ENCODE measurements around the gene TGFB1. TPM values are rescaled to one million over a fixed set of nuclear protein-coding genes. Genes with fewer than 3 reads are reported as not detected.

Gene TGFB1
- total RNA-seq, 1 experiment from 2014 or later = 30.1 TPM

GRCh38 chr19:41402010-41402409 lies 48.3 kb upstream of the TGFB1 start:
- H2BK15ac ChIP-seq (ENCODE audit: low read depth, low read length) = no peak overlapping the region
- WGBS (ENCODE audit: extremely low coverage, insufficient read length, low lambda C conversion rate) = no CpG with 5 or more reads among the region's 3 CpGs
- Mint-ChIP-seq H3K36me3 (ENCODE audit: insufficient read depth in 1 of 3, low read depth in 3 of 3) (peaks cover 0 to 1% (median 0%) of the 10 kb centered on the region in 3 experiments; a peak in 2 of 7 replicates), H3K27me3 (ENCODE audit: low read depth) (no peaks in the 10 kb centered on the region; the same call in 1 of the 2 replicates), H3K4me1 (peaks cover 15% of the 10 kb centered on the region in 2 experiments), H3K27ac (no peak overlapping the region; a peak in 1 of 7 replicates), H3K9me3 (no peaks in the 10 kb centered on the region; a peak in 1 of 5 replicates), H3K4me3 (no peak overlapping the region)
- H2AK5ac ChIP-seq (ENCODE audit: insufficient read length, low read length) = no peak overlapping the region
- peaks cover 6% of the 10 kb centered on the region for H3K79me1 ChIP-seq (ENCODE audit: insufficient read depth, low read depth, low read length, poor library complexity, severe bottlenecking)
- no peak overlapping the region for H3K18ac ChIP-seq (ENCODE audit: insufficient read length, low read depth, low read length)
- H4K5ac ChIP-seq (ENCODE audit: insufficient read length, low read depth, low read length) = no peak overlapping the region
- H3K14ac ChIP-seq (ENCODE audit: insufficient read depth, low read length) = no peak overlapping the region
- TF ChIP-seq CTCF (conservative IDR thresholded peaks at IDR 0.05) = no peak
- H2BK20ac ChIP-seq (ENCODE audit: low read depth, low read length, poor library complexity, severe bottlenecking) = no peak overlapping the region
- H3K27ac ChIP-seq (ENCODE audit: insufficient read length, low read depth, low read length) = no peak overlapping the region
- no peak overlapping the region for H3K9ac ChIP-seq (ENCODE audit: extremely low read depth, insufficient read length, low read length)
- no peak overlapping the region for H2BK5ac ChIP-seq (ENCODE audit: insufficient read length, low read length)
- no peak overlapping the region for H2BK120ac ChIP-seq (ENCODE audit: low read depth, low read length, poor library complexity, severe bottlenecking)
- H3K79me2 ChIP-seq (ENCODE audit: insufficient read depth, low read length) = no peaks in the 10 kb centered on the region
- no peak overlapping the region for H4K8ac ChIP-seq (replicated peaks; ENCODE audit: insufficient read length, low read depth, low read length)
- no peak overlapping the region for H2BK12ac ChIP-seq (ENCODE audit: insufficient read length, low read depth, low read length)
- H3K4me1 ChIP-seq (ENCODE audit: insufficient read depth, low read length) = no peaks in the 10 kb centered on the region
- no peaks in the 10 kb centered on the region for H3K9me3 ChIP-seq (ENCODE audit: control insufficient read depth, low read depth, low read length)
- no peak for DNase-seq
- no peaks in the 10 kb centered on the region for H3K27me3 ChIP-seq (ENCODE audit: insufficient read depth, low read length)
- H4K91ac ChIP-seq (ENCODE audit: insufficient read length, low read depth, low read length) = no peak overlapping the region
- H4K20me1 ChIP-seq (ENCODE audit: control insufficient read depth, insufficient read depth, insufficient read length) = no peaks in the 10 kb centered on the region
- no peak overlapping the region for H3K4me2 ChIP-seq (ENCODE audit: insufficient read depth, insufficient read length, low read length)
- H2AFZ ChIP-seq (ENCODE audit: low read length) = no peak overlapping the region
- H3K4ac ChIP-seq (ENCODE audit: low read depth, low read length) = no peak overlapping the region
- no peak overlapping the region for H3K23ac ChIP-seq (ENCODE audit: insufficient read length, low read depth, low read length)
- peaks cover 7% of the 10 kb centered on the region for H3K23me2 ChIP-seq (ENCODE audit: insufficient read length, low read depth, low read length, poor library complexity, severe bottlenecking)
- H3K56ac ChIP-seq (ENCODE audit: insufficient read length, low read depth, low read length) = no peak overlapping the region
- no peak overlapping the region for H3T11ph ChIP-seq (ENCODE audit: low read length)

Measured in H9 (cell line).